COLO668 (cell line): ENCODE measurements around the gene AXL.

ENCODE experiments used
- DNase-seq: peaks from one replicate; lab custom pipeline; 2025; ENCODE audit not compliant: unreplicated experiment; lab: John Stamatoyannopoulos, UW

Gene AXL

DNA sequence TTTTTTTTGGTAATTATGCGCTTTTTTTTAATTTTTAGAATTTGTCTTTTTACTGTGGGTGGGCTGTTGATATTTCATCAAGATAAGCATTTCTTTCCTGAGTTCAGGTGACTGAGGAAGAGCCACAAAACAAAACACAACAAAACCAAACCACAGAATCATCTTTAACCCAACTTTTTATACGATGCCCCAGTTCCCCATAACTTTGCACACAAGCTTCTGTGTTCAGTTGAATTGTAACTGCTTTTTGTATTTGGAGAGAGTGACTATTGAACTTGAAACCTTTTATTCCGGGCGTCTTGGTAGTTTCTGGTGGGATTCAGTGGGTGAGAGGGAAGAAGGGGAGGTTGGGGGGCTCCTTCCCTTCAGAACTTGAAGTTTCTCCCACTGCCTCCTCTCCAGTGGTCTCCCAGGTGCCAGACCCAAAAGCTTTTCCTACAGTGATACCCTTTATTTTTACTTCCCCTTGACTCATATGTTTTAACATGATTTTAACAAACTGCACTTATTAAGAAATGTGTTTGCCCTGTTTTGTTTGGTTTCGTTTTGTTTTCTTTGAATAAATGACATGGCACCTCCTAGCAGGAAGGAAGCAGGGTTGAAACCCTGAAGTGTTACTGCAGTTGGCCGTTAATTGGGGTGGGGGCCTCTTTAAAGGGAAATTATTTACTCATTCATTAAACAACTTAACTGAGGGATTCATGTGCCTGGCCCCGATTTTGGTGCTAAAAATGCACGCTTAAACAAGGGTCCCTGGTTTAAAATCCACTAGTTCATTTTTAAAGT is 88.3 kb downstream of the AXL start:
- no peak for DNase-seq

DNA sequence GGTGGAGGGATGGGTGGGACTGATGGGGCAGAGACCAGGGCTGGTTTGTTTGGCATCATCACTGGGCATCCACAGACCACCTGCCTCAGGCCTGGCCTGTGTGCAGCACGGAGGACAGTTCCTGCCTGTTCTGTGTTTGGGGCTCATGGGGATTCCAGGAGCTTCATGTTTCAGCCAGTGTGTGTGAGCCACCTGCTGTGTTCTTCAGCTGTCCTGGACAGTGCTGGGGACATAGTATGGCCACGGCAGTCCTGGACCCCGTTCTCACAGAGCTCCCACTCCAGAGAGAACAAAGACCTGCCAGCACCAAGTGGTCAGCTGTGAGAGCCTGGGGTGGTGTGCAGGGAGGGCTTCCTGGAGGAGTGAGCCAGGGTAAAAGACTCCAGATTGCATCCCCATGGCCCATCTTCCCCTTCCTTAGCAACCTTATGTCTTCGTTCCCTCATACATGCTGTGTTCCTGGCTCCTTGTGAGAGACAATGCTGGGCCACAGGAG is 89.0 kb downstream of the AXL start:
- DNase-seq = no peak

DNA sequence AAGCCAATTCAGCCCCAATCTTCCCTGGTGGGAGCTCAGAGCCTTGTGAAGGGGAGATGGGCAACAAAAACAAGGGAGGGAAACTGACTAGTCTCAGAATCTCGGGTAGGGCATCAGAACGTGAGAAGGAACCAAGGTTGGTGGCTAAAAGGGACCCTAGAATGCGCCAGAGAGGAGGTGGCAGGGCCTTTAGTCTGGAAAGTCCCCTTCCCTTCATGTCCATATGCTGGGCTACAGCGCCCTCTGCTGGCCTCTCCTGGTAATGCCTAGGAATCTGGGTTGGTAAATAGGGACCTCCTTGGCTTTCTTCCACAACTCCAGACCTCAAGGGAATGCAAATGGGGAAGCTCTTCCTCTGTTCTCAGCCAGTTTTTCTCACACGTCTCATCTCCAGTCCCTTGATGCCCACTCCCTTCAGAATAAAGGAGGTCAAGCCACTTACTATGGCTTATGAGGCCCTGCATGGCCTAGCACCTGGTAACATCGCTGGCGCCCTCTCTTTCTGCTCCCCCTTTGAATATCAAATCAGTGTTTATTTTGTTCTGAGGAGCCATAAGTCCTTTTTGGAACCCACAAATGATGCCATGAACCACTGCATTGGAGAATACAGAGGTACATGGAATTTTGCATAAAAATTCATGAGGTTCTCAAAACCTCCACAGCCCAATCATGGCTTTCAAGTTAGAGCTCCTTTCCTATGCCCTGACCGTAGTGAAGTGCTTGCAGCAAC is 89.6 kb downstream of the AXL start:
- peak; percentile 87 for DNase-seq

DNA sequence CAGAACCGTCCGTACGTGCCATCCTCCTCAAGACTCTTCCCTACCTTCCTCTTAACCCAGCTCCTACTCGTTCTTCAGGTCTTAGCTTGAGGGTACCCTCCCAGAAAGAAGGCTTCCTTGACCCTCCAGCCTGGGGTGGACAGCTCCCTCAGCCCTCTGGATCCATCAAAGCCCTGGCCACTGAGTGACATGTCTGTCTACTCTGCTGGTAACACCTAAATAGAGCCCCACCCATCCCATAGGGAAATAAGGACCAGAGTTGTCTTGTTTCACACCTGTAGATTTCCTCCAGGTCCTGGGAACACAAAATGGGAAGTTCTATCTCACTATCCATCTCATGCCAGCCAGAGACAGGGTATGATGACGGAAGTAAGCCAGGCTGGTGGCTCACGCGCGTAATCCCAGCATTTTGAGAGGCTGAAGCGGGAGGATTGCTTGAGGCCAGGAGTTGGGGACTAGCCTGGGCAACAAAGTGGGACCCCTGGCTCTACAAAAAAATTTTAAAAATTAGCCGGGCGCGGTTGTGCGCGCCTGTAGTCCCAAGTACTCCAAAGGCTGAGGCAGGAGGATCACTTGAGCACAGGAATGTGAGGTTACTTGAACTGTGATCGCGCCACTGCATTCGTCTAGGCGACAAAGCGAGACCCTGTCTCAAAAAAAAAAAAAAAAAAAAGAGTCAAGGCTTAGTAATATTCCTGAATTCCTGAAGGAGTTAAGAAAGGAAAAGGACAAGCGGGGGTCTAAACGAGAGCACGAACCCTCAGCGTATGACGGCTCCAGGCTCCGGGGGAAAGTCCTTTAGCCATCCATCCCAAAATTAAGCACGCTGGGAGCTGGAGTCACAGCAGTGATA is 90.4 kb downstream of the AXL start:
- DNase-seq = peak; percentile 15

DNA sequence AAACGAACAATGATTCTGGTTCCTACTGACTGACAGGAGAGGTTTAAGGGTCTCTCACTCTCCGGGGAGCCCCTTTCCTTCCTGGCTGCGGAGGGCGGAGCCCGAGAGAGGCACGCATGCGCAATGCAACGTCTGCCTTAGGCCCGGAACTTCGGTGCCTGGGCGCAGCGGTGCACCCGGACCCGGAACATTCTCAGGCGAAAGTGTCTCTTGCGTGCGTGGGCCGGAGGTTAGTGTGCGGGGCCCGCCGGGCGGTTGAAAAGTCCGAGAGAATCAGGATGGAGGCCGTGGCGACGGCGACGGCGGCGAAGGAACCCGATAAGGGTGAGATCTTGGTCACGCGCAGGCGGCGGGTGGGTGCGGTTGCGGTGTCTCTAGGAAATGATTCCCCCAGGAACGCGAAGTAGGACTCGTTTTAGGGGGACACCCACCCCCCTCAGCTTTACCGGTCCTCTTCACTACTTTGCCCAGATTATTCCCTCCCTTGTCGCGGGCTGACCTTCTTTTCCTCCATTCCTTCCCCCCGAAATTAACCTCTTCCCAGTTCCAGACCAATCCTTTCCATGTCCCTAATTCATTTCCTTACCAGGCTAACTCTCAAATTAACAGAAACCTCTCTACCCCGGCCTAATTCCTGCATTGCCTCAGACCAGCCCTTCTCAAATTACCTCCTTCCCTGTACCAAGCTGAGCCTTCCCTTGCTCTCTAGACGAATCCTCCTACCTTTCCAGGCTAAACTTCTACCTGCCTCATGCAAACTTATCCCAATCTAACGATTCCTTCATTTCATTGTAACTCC is 91.2 kb downstream of the AXL start, which contains the start of gene CCDC97:
TSS of gene CCDC97 (plus strand) at position 140 of the 799 bp plus-strand sequence. CDS start at position 279, 139 bp downstream.
- peak; percentile 86 for DNase-seq

DNA sequence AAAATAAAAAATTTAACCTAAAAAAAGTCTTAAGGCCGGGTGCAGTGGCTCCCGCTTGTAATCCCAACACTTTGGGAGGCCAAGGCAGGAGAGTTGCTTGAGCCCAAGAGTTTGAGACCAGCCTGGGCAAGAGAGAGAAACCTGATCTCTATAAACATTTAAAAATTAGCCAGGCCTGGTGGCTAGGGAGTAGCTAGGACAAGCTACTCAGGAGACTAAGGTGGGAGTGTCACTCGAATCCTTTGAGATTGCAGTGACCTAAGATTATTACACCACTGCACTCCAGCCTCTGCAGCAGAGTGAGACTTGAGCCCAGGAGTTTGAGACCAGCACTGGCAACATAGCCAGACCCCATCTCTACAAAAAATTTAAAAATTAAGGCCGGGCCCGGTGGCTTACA is 92.0 kb downstream of the AXL start:
- no peak for DNase-seq
